Measurements from ENCODE around the gene TOX2.

DNA sequence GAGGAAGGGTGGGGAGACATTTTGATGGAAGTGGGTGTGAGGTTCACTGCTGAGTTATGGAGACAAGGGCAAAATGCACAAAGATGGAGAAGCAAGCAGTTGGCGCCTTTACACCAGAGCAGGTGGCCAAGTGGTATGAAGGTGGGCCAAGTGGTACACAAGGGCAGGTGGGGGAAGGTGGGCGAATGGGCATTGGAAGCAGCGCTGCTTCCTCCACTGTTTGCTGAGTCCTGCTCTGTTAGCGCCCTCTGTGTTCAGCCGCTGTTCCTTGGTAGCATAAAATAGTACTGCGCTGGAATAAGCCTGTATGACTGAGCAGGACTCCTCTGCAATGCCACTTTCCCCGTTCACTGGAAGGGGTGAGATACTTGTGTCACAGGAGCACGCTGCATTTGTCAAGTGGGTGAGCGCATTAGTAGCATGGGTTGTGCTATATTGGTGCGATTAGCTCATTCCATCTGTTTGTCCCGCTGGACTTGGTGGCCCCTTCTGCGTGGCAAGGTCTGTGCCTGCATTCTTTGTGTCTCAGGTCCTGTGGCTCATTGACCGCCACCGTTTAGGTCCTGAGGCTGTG, 116.4 kb downstream of the TOX2 start:
- TF ChIP-seq, protein P1, sequence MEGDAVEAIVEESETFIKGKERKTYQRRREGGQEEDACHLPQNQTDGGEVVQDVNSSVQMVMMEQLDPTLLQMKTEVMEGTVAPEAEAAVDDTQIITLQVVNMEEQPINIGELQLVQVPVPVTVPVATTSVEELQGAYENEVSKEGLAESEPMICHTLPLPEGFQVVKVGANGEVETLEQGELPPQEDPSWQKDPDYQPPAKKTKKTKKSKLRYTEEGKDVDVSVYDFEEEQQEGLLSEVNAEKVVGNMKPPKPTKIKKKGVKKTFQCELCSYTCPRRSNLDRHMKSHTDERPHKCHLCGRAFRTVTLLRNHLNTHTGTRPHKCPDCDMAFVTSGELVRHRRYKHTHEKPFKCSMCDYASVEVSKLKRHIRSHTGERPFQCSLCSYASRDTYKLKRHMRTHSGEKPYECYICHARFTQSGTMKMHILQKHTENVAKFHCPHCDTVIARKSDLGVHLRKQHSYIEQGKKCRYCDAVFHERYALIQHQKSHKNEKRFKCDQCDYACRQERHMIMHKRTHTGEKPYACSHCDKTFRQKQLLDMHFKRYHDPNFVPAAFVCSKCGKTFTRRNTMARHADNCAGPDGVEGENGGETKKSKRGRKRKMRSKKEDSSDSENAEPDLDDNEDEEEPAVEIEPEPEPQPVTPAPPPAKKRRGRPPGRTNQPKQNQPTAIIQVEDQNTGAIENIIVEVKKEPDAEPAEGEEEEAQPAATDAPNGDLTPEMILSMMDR (IDR thresholded peaks at IDR 0.05) = no peak
- TF ChIP-seq POLR2A (IDR thresholded peaks at IDR 0.05) = no peak

Data from ovary (tissue), 3 donors.